Heart right ventricle (tissue), 16 donors: Measurements from ENCODE around the gene ANTXR1. TPM values are rescaled to one million over a fixed set of nuclear protein-coding genes. Genes with fewer than 3 reads are reported as not detected.

Source experiments
- ATAC-seq, 8 donors: fragments of 200-7000 bp; cut with Tn5 transposase; one replicate each; pipeline ENCODE4 v1.9.1; 2020; ENCODE audit warnings: mild to moderate bottlenecking in 8 of 8, moderate library complexity in 8 of 8, moderate number of reproducible peaks in 1 of 8
- DNase-seq, 2 donors: peaks; one replicate each; pipeline ENCODE4 v3.0.0-alpha.2; 2020
- H3K27ac ChIP-seq, 10 donors: fragments of 200-600 bp; sonication (generic) in 2 of 10; one replicate each; pipeline versions ENCODE4 v1.5.0 to v1.8.0; 2020 to 2022; ENCODE audit warnings: mild to moderate bottlenecking in 3 of 10
- H3K27me3 ChIP-seq, 7 donors: fragments of 200-600 bp; one replicate each; pipeline ENCODE4 v1.8.0; 2021 to 2022; ENCODE audit warnings: mild to moderate bottlenecking in 2 of 7
- H3K36me3 ChIP-seq, 9 donors: fragments of 200-600 bp; sonication (generic) in 1 of 9; one replicate each; pipeline versions ENCODE4 v1.5.0 to v1.8.0; 2020 to 2022; ENCODE audit warnings: mild to moderate bottlenecking in 2 of 9
- H3K4me1 ChIP-seq, 9 donors: fragments of 200-600 bp; sonication (generic) in 1 of 9; one replicate each; pipeline versions ENCODE4 v1.5.0 to v1.8.0; 2020 to 2022; ENCODE audit warnings: mild to moderate bottlenecking in 4 of 9
- H3K4me3 ChIP-seq, 10 donors: fragments of 200-600 bp; sonication (generic) in 2 of 10; one replicate each; pipeline versions ENCODE4 v1.5.0 to v1.8.0; 2020 to 2022; ENCODE audit warnings: mild to moderate bottlenecking in 7 of 10, moderate library complexity in 2 of 10
- H3K9me3 ChIP-seq, 11 donors: fragments of 200-600 bp in 10 of 11; sonication (generic) in 2 of 11; one replicate each; pipeline versions ENCODE4 v1.5.0 to v1.8.0; 2013 to 2022; ENCODE audit warnings: mild to moderate bottlenecking in 2 of 11, control low read depth in 1 of 11, moderate library complexity in 1 of 11
- whole genome bisulfite sequencing, 2 donors: extraction: QIAGEN DNeasy Blood & Tissue Kit; methylation state at CpG; one replicate each; pipeline ENCODE4 v1.1.7; 2013; ENCODE audit warnings: inconsistent platforms in 1 of 2; 5-methylcytosine and 5-hydroxymethylcytosine counted together
- intact Hi-C, 10 donors: fragments of 100-400 bp; cut with DNase I; formaldehyde crosslinking; loops; one replicate each; pipeline versions ENCODE4 v1.11.1 to v1.14.2; 2022
- polyA plus RNA-seq, 2 donors: library from polyadenylated mRNA; stranded (reverse); fragments of 200-250 nt; gene quantifications; one replicate each; pipeline ENCODE4 v1.2.3, GENCODE V29; 2013
- total RNA-seq, 10 donors: library from RNA; stranded (reverse); fragmentation: NEBNext Ultra II Directional in 3 of 10; extraction: Animal tissue kit (Norgen Biotek cat#: 25700) in 3 of 10; gene quantifications; one replicate each; pipeline versions ENCODE4 v1.2.1 to v1.2.4, GENCODE V29; 2021 to 2023
- TF ChIP-seq, protein P1 (sequence below), 9 donors: fragments of 200-600 bp; sonication (generic) in 2 of 9; IDR thresholded peaks; one replicate each; pipeline versions ENCODE4 v1.5.0 to v1.8.0; 2021 to 2022; ENCODE audit warnings: antibody characterized with exemption in 9 of 9, mild to moderate bottlenecking in 5 of 9, moderate library complexity in 1 of 9
- donor health status: Arrhythmogenic right ventricular cardiomyopathy.
- donor health status: ischemic (EF 13 %, LVEDD 7.1; RV severe dilation, severe dysfunction).
- donor health status: healthy with polysubstance abuse.
- donor health status: DM: no; HTN: yes; CAD: no.
- donor health status: DM: no; HTN: no; CAD: no.
- donor health status: ischemic (EF 25% LVEDD 6.9; RV normal size, moderate dysfunction).
- donor health status: ischemic (EF 25% LVEDD 5.7; RV mildly dilated, moderate dysfunction).
- donor health status: healthy.
- donor health status: DM: yes; HTN: yes; CAD: no.
- donor health status: Ischemic cardiomyopathy.
- donor health status: ischemic (EF 35%, LVEDD 5.7; RV mildly dilated, moderate dysfunction).
- donor health status: nonischemic (EF 11% LVEDD 7.7; RV severe dilation, severe dysfunction).
- donor health status: DM: yes; HTN: yes; CAD: no.
- donor health status: PGD.
- donor health status: ischemic (EF 29% LVEDD 5.4; RV normal size, mild dysfunction).
- donor health status: nonischemic (EF 23%, LVEDD 6.1; RV moderate dilation, normal function).

The ANTXR1 gene
- total and polyA plus RNA-seq, 12 donors: 8.9 to 33.1 (median 24.1) TPM

DNA sequence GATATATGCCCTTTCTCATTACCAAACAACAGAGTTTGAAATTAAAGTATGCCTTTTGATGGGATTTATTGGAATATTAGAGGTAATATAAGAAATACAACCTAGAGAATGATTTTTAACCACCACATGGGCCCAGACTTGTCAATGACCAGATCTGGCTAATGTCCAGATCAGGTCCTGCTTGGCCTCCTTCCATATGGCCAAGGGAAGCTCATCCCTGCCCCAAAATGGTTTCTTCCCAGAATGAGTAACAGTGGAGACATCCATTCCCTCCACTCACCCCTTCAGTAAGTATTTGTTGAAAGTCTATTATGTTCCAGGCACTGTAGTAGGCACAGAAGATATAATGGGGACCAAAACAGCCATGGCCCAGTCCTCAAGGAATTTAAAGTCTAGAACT lies 54.9 kb downstream of the ANTXR1 start:
- peak overlapping the region in 8 of 10 donors; percentile 41 to 68 (median 64) for H3K27ac ChIP-seq
- H3K4me1 ChIP-seq: peaks cover 0 to 26% (median 12%) of the 10 kb centered on the region in 9 donors
- TF ChIP-seq, protein P1, sequence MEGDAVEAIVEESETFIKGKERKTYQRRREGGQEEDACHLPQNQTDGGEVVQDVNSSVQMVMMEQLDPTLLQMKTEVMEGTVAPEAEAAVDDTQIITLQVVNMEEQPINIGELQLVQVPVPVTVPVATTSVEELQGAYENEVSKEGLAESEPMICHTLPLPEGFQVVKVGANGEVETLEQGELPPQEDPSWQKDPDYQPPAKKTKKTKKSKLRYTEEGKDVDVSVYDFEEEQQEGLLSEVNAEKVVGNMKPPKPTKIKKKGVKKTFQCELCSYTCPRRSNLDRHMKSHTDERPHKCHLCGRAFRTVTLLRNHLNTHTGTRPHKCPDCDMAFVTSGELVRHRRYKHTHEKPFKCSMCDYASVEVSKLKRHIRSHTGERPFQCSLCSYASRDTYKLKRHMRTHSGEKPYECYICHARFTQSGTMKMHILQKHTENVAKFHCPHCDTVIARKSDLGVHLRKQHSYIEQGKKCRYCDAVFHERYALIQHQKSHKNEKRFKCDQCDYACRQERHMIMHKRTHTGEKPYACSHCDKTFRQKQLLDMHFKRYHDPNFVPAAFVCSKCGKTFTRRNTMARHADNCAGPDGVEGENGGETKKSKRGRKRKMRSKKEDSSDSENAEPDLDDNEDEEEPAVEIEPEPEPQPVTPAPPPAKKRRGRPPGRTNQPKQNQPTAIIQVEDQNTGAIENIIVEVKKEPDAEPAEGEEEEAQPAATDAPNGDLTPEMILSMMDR (IDR thresholded peaks at IDR 0.05): no peak
- intact Hi-C loops: loop anchor here in 1 of 10 donors (5.0 kb wide), 1 partner anchor 94 kb away; no protein-coding TSS in a partner anchor
- no peaks in the 10 kb centered on the region for H3K27me3 ChIP-seq
- peaks cover 0 to 11% (median 0%) of the 10 kb centered on the region in 11 donors for H3K9me3 ChIP-seq
- H3K4me3 ChIP-seq: no peak overlapping the region
- ATAC-seq (no peak), DNase-seq (no peak)
- peaks cover 0 to 8% (median 0%) of the 10 kb centered on the region in 9 donors for H3K36me3 ChIP-seq

DNA sequence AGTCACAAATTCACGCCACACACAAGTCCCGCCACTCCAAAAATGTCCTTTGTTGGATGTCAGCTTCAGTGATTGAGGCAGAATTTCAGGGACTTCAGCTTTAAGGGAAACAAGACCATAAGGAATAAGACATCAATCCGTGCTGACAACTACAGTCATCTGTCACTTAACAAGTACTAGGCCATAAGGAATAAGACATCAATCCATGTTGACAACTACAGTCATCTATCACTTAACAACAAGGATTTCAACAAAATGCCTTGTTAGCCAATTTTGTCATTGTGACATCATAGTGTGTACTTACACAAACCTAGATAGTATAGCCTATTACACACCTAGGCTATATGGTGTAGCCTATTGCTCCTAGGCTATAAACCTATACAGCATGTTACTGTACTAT lies 58.0 kb downstream of the ANTXR1 start:
- H3K9me3 ChIP-seq: no peaks in the 10 kb centered on the region
- no peak overlapping the region for H3K4me3 ChIP-seq
- TF ChIP-seq, protein P1 (IDR thresholded peaks at IDR 0.05): no peak
- ATAC-seq (no peak), DNase-seq (no peak)
- intact Hi-C loops: no loop called here
- peaks cover 0 to 8% (median 0%) of the 10 kb centered on the region in 9 donors for H3K36me3 ChIP-seq
- peaks cover 0 to 24% (median 12%) of the 10 kb centered on the region in 9 donors for H3K4me1 ChIP-seq
- H3K27me3 ChIP-seq: no peaks in the 10 kb centered on the region
- no peak overlapping the region for H3K27ac ChIP-seq
- 81 to 89% methylated on average over 3 of the region's 3 CpGs for WGBS, 2 donors

DNA sequence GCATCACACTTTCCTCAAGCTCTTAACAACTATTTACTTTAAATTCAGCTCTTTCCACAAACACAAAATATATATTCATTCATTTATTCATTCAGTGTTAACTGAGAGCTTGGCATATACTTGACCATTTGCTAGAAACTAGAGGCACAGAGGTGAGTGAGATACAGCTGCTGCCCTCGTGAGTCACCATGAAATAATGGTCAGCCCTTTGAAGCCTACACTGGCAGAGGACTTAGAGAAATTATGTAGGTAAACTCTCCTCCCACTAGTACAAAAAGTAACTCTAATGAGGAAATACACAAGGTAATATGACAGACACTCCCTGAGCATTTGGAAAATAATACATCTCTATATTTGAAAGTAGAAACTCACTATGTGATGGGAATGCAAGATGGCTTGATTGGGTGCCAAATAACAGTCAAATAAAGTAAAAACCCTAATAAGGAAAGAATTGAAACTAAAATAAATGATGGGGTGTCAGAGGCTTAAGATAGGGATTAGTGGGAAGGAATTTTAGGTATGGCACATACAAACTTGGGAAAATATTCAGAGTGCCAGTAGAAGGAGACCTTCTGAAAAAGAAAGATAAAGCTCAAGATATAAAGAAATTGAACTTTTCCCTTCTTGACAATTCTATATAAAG lies 61.1 kb downstream of the ANTXR1 start:
- Histone ChIP-seq H3K27me3 (no peaks in the 10 kb centered on the region), H3K36me3 (peaks cover 0 to 22% (median 0%) of the 10 kb centered on the region in 9 donors), H3K27ac (peak overlapping the region in 2 of 10 donors; percentile 3 to 23), H3K4me3 (no peak overlapping the region), H3K4me1 (peaks cover 0 to 7% (median 0%) of the 10 kb centered on the region in 9 donors), H3K9me3 (no peaks in the 10 kb centered on the region)
- no peak for ATAC-seq
- WGBS, 2 donors: 80 to 83% methylated on average over 1 of the region's 1 CpG
- intact Hi-C loops: no loop called here
- DNase-seq: no peak
- TF ChIP-seq, protein P1 (IDR thresholded peaks at IDR 0.05): no peak

DNA sequence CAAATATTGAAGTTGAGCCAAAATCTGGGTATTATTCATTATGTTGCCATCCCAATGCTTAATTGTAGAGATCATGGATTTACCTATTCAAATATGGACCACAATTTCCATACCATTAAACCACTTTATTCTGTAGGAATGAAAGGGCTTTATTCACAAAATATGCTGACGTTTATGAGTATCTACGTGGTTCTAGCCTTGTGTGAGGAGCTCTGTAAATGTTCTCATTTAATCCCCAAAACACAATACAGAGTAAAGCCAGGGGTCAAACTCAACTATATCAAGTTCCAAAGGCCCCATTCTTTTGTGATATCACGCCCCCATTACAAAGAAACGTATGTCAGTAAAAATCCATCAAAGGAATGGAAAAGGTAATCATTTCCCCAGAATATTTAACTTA lies 61.9 kb downstream of the ANTXR1 start:
- DNase-seq (no peak), ATAC-seq (no peak)
- Histone ChIP-seq H3K4me3 (no peak overlapping the region), H3K9me3 (no peaks in the 10 kb centered on the region), H3K4me1 (peaks cover 0 to 7% (median 0%) of the 10 kb centered on the region in 9 donors), H3K27ac (no peak overlapping the region), H3K27me3 (no peaks in the 10 kb centered on the region), H3K36me3 (peaks cover 0 to 22% (median 0%) of the 10 kb centered on the region in 9 donors)
- WGBS, 2 donors: 92 to 93% methylated on average over 4 of the region's 4 CpGs
- intact Hi-C loops: no loop called here
- TF ChIP-seq, protein P1 (IDR thresholded peaks at IDR 0.05): no peak
